Osteocyte (in vitro differentiated cells): ENCODE results near the gene SYCP3. TPM values are rescaled to one million over a fixed set of nuclear protein-coding genes. Genes with fewer than 3 reads are reported as not detected.
"Not testable (repeated sequence)": the region's sequence is repeated elsewhere in the genome, so short reads cannot be mapped to it uniquely, and the experiment has no call there.

Experiments
- DNase-seq: peaks from one replicate; pipeline ENCODE4 v3.0.0; 2021; ENCODE audit warnings: mixed read lengths; ENCODE audit not compliant: unreplicated experiment; ENCODE audit errors: extremely low spot score
- H3K27ac Mint-ChIP-seq: one replicate; pipeline ENCODE4 v1.8.0; 2021; ENCODE audit warnings: mild to moderate bottlenecking, mixed read lengths; ENCODE audit not compliant: unreplicated experiment
- H3K27me3 Mint-ChIP-seq: one replicate; pipeline ENCODE4 v1.8.0; 2021; ENCODE audit warnings: mixed read lengths; ENCODE audit not compliant: unreplicated experiment
- H3K36me3 Mint-ChIP-seq: one replicate; pipeline ENCODE4 v1.8.0; 2021; ENCODE audit warnings: mixed read lengths; ENCODE audit not compliant: unreplicated experiment
- H3K4me1 Mint-ChIP-seq: one replicate; pipeline ENCODE4 v1.8.0; 2021; ENCODE audit warnings: mixed read lengths; ENCODE audit not compliant: unreplicated experiment
- H3K4me3 Mint-ChIP-seq: one replicate; pipeline ENCODE4 v1.8.0; 2021; ENCODE audit warnings: mild to moderate bottlenecking, moderate library complexity, mixed read lengths; ENCODE audit not compliant: unreplicated experiment
- H3K9me3 Mint-ChIP-seq: one replicate; pipeline ENCODE4 v1.8.0; 2021; ENCODE audit warnings: mixed read lengths; ENCODE audit not compliant: unreplicated experiment
- total RNA-seq: library from RNA; stranded (reverse); gene quantifications from 2 replicates; pipeline ENCODE4 v1.2.1, GENCODE V29; 2021
- TF ChIP-seq, protein P1 (sequence below): fragments of 200-600 bp; sonication (generic); IDR thresholded peaks from 2 replicates; pipeline ENCODE4 v1.5.0; 2021; ENCODE audit warnings: antibody characterized with exemption, mild to moderate bottlenecking, moderate library complexity

SYCP3 gene
- total RNA-seq, 1 donor from 2014 or later = not detected

DNA sequence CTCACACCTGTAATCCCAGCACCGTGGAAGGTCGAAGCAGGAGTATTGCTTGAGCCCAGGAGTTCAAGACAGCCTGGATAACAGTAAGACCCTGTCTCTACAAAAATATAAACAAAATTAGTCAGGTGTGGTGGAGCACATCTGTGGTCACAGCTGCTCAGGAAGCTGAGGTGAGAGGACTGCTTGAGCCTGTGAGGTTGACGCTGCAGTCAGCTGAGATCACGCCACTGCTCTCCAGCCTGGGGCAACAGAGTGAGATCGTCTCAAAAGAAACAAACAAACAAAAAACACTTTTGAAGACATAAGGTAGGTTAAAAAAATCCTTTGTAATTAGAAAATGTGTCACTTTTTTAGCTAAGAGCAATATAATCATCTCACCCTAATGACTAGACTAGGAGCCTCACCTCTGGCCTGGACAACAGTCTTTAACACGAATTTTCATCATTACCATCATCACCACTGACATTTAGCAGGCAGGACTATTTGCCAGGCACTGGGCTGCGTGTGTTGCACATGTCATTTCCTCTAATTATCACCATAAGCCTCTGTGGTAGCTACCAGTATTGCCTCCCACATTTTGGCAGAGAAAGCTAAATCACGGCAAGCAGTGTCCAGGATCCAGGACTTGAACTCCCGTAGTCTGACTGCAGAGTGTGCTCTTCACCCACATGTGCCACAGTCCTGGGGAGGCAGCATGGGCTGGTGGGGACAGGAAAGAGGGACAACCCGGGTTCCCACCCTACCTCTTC is 4.6 kb upstream of the SYCP3 start:
- Mint-ChIP-seq H3K27ac (no peak overlapping the region), H3K4me1 (peaks cover 4% of the 10 kb centered on the region), H3K9me3 (no peaks in the 10 kb centered on the region), H3K27me3 (no peaks in the 10 kb centered on the region), H3K4me3 (no peak overlapping the region), H3K36me3 (peaks cover 39% of the 10 kb centered on the region)
- TF ChIP-seq, protein P1, sequence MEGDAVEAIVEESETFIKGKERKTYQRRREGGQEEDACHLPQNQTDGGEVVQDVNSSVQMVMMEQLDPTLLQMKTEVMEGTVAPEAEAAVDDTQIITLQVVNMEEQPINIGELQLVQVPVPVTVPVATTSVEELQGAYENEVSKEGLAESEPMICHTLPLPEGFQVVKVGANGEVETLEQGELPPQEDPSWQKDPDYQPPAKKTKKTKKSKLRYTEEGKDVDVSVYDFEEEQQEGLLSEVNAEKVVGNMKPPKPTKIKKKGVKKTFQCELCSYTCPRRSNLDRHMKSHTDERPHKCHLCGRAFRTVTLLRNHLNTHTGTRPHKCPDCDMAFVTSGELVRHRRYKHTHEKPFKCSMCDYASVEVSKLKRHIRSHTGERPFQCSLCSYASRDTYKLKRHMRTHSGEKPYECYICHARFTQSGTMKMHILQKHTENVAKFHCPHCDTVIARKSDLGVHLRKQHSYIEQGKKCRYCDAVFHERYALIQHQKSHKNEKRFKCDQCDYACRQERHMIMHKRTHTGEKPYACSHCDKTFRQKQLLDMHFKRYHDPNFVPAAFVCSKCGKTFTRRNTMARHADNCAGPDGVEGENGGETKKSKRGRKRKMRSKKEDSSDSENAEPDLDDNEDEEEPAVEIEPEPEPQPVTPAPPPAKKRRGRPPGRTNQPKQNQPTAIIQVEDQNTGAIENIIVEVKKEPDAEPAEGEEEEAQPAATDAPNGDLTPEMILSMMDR = no peak
- DNase-seq = no peak

DNA sequence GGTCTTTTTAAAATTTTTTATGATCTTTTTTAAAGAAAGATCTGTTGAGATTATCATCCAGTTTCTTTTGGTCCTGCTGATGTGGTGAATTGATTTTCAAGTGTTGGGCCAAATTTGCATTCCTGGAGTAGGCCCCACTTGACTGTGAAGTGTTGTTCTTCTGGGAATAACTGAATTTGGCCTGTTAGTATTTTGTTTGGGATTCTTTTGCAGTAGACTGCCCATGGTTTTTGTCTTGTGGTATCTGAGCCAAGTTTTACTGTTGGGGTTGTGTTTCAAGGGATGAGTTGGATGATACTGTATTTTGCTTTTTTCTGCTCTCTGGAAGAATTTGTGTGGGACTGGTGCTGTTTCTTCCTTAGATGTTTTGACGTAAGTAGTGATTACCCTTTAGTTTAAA is 4.0 kb upstream of the SYCP3 start:
- no peaks in the 10 kb centered on the region for H3K9me3 Mint-ChIP-seq
- H3K27ac Mint-ChIP-seq = peak overlapping the region; percentile 24
- TF ChIP-seq, protein P1 = no peak
- peaks cover 4% of the 10 kb centered on the region for H3K4me1 Mint-ChIP-seq
- H3K27me3 Mint-ChIP-seq = no peaks in the 10 kb centered on the region
- H3K4me3 Mint-ChIP-seq = no peak overlapping the region
- peaks cover 37% of the 10 kb centered on the region for H3K36me3 Mint-ChIP-seq
- no peak for DNase-seq

DNA sequence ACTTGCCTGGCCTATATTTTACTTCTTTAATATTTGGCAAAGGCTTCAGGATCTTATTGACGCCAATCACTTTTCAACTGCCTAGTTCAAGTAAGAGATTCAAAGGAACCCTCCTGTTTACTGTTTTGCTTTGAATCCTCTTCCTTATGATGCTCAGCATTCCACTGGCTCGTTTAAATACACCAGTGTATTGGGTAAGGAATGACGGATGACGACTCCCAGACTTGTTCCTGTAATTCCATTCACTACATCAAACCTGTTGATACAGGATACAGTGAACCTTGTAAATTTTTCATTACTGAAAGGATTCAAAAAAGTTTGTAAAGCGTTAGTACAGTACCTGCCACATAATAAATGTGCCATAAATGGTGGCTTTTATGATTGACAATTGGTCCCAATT is 1.7 kb upstream of the SYCP3 start:
- TF ChIP-seq, protein P1 = no peak
- DNase-seq = no peak
- H3K4me1 Mint-ChIP-seq = peaks cover 4% of the 10 kb centered on the region
- no peak overlapping the region for H3K4me3 Mint-ChIP-seq
- no peaks in the 10 kb centered on the region for H3K27me3 Mint-ChIP-seq
- no peak overlapping the region for H3K27ac Mint-ChIP-seq
- H3K9me3 Mint-ChIP-seq = no peaks in the 10 kb centered on the region
- peaks cover 35% of the 10 kb centered on the region for H3K36me3 Mint-ChIP-seq

DNA sequence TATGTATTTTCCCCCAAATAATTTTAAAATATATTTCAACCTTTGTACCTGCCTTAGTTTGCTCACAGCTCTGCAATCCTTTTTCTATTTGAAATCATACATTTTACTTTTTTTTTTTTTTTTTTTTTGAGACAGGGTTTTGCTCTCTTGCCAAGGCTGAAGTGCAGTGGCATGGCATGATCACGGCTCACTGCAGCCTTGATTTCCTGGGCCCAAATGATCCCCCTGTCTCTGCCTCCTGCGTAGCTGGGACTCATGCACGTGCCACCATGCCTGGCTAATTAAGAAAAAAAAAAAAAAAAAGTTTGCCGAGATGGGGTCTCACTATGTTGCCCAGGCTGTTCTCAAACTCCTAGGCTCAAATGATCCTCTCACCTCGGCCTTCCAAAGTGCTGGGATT is 1.3 kb upstream of the SYCP3 start:
- Mint-ChIP-seq H3K36me3 (peaks cover 34% of the 10 kb centered on the region), H3K27ac (no peak overlapping the region), H3K27me3 (no peaks in the 10 kb centered on the region), H3K4me3 (no peak overlapping the region), H3K9me3 (no peaks in the 10 kb centered on the region), H3K4me1 (peaks cover 4% of the 10 kb centered on the region)
- no peak for DNase-seq
- TF ChIP-seq, protein P1 = no peak

DNA sequence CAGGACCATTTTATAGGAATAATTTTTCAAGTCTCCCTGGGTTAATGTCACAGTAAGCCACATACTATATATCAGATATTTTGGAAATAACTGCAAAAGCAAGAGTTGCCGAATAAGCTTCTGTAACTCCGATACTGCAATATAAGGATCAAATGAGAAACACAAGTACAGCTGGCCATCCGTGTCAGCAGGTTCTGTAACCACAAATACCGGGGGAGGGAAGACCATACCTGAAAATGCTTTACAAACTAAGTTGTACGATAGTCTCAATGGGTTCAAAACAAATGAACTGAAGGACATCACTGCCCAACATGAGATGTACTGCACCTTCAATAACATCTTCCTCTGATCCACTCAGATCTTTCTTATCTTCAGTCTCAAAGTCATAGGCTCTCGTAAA is 1.8 kb downstream of the SYCP3 start:
- no peak for DNase-seq
- TF ChIP-seq, protein P1 = no peak
- H3K27me3 Mint-ChIP-seq = no peaks in the 10 kb centered on the region
- no peak overlapping the region for H3K27ac Mint-ChIP-seq
- no peaks in the 10 kb centered on the region for H3K9me3 Mint-ChIP-seq
- peaks cover 22% of the 10 kb centered on the region for H3K36me3 Mint-ChIP-seq
- no peak overlapping the region for H3K4me3 Mint-ChIP-seq
- H3K4me1 Mint-ChIP-seq = no peaks in the 10 kb centered on the region

DNA sequence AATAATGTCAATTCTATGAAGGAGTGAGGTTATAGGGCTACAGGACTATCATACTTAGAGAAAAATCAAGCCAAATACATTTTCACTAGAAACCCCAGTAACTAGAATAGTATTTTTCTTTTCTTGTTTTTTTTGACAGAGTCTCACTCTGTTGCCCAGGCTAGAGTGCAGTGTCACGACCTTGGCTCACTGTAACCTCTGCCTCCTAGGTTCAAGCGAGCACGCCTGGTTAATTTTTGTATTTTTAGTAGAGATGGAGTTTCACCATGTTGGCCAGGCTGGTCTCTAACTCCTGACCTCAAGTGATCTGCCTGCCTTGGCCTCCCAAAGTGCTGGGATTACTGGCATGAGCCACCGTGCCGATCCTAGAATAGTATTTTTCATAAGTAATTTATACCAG is 4.8 kb downstream of the SYCP3 start:
- H3K27ac Mint-ChIP-seq, DNase-seq, H3K4me3 Mint-ChIP-seq, H3K27me3 Mint-ChIP-seq, H3K9me3 Mint-ChIP-seq, H3K4me1 Mint-ChIP-seq: not testable (repeated sequence)
- peaks cover 13% of the 10 kb centered on the region for H3K36me3 Mint-ChIP-seq
